HG03521 (cell line): Measurements from ENCODE around the gene CAB39.

Experiments
- ATAC-seq: cut with Tn5 transposase; IDR thresholded peaks from one replicate; pipeline ENCODE4 v1.9.1; 2021; ENCODE audit warnings: mild to moderate bottlenecking, moderate library complexity; ENCODE audit not compliant: unreplicated experiment

Gene CAB39

DNA sequence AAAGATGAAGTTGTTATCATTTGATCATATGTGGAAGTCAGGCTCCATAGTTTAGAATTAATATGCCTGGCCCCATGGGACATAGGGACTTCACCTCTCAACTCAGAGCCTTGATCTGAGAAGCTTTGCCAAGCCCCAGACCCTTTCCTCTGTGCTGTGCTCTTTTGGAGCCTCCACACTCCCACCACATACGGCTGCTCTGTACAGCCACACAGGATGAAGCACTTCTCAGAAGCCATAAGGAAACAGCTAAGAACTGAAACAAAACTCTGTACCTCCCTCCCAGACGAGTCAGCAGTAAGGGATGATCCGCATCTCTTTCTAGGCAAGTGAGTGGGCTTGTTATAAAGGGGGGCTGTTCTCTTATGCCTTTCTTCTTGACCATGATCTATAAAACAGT lies 66.5 kb downstream of the CAB39 start:
- ATAC-seq = peak; percentile 28

DNA sequence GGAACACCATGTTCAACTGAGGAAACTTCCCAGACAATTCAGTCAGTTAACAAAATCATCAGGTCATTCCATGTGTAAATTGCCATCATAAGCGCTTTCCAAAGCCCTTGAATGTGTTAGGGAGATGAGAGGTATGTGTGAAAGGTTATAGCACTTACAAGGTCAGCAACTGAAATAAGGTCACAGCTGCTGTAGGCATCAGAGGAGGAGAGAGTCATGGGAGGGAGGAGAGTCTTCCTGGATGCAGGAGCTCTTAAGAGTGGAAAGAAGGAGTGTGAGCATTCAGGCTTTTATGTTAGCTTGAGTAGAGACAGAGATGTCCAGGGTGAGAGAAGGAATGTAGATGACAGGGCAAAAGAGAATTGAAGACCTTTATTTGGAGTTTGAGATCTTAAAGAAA lies 67.0 kb downstream of the CAB39 start:
- ATAC-seq = no peak

GRCh38 chr2:230781130-230781797 lies 68.6 kb downstream of the CAB39 start:
- ATAC-seq = no peak

- no peak for ATAC-seq
These were observed 70.5 kb downstream of the CAB39 start for GRCh38 chr2:230783101-230783500.

- ATAC-seq = no peak
These were observed 72.2 kb downstream of the CAB39 start for GRCh38 chr2:230784795-230785194.

DNA sequence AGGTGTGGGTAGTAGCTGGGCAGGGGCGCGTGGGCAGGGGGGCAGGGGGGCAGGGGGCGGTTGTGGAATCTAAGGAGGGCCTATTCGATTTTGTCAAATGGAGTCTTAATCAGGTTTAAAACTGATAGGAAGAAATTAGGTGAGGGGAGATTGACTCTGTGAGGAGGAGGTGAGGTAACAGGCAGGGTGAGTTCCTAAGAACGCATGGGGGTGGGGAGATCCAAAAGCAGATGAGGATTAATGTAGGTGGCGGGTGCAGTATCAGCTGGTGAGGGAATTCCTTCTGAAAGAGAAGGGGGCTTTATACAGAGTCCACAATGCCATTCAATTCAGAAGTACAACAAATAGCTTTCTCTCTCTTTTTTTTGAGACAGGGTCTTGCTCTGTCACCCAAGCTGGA lies 72.7 kb downstream of the CAB39 start:
- no peak for ATAC-seq

- no peak for ATAC-seq
These were observed 74.5 kb downstream of the CAB39 start for GRCh38 chr2:230787101-230787500.

DNA sequence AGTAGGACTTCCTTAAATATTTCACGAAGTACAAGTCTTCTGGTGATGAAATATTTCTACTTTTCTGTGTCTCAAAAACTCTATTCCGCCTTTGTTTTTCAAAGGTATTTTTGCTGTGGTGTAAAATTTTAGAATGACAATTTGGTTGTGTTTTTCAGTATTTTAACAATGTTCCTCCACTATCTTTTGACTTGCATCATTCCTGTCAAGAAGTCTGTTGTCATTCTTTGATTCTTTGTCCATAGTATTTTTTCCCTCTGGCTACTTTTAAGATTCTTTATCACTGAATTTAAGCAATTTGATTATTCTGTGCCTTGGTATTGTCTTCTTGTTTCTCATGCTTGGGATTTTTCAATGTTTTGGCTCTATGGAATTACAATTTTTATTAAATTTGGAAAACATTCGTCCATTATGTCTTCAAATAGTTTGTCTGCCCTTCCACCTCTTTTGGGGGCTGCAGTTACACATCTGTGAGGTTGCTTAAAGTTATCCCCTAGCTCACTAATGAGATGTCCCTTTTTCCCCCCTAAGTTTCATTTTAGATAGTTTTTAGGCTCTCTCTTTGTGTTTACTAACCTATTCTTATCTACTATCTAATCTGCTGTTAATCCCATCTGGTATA lies 76.0 kb downstream of the CAB39 start:
- ATAC-seq = no peak

DNA sequence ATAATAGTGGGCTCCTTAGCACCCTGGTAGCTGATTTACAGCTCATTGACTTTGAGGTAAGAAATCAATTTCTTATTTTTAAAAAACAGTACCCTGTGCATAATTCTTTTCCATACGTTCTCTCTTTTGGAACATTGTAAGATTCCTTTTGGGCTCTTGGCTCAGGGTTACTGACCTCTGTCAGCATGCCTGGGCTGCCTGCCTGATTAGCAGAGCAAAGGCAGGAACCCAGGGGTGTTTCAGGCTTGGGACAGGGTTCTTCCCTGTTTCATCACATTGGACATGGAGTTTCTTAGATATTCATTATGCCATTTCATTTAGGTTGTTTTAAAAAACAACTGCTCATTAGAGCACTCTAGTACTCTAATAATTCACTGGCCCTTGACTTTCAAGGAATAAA lies 78.3 kb downstream of the CAB39 start:
- no peak for ATAC-seq

DNA sequence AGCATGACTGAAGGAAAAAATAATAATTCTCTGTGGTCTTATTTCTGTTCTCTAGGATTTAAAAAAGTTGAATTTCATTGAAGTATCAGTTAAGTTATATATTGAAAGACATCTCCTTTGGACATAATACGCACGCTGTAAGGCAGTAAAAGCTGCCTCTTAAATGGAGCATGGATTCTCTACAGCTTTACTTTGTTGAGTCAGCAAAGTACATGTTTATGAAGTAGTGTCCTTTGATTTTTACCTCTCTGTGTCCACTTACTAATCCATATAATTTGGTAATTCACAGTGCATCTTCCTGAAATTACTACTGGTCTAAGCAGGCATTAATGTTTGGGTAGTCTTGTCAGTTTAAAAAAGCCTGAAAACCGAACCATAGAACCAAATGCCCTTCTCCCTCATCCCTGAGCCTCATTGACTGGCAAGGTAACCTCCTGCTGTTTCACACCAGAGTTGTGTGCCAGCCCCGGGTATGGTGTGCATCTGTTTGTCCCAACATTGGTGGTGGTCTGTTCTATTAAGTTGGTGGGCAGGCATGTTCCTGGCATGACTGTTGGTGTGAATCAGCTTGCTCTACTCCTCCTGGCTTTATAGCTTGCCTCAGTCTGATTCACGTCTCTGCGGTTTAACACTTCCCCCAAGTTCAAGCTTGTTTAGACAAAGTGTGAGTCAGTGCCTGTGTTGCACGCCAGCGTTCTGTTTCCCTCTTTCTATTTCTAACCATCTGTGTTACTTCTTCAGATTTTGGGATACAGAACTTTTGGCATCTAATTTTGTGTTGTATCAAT lies 81.1 kb downstream of the CAB39 start:
- ATAC-seq = peak; percentile 61

DNA sequence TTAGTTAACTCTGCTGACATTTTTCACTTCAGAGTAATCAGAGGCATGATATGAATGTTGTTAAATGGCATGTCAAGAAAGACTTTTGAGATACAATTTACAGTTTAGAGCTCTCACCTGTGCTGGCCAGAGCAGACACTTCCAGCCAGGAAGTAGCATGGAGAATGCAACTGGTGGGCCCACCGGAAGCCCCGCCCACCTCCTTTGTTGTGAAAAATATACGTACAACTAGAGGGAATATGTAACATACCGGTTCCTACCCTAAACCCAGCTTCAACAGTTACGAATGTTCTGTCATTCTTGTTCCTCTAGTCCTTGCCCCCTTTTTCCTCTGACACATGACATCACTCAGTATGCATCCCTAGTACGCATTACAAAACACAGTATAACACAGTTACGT lies 81.9 kb downstream of the CAB39 start:
- no peak for ATAC-seq

- no peak for ATAC-seq
These were observed 83.2 kb downstream of the CAB39 start for GRCh38 chr2:230795856-230796255.

DNA sequence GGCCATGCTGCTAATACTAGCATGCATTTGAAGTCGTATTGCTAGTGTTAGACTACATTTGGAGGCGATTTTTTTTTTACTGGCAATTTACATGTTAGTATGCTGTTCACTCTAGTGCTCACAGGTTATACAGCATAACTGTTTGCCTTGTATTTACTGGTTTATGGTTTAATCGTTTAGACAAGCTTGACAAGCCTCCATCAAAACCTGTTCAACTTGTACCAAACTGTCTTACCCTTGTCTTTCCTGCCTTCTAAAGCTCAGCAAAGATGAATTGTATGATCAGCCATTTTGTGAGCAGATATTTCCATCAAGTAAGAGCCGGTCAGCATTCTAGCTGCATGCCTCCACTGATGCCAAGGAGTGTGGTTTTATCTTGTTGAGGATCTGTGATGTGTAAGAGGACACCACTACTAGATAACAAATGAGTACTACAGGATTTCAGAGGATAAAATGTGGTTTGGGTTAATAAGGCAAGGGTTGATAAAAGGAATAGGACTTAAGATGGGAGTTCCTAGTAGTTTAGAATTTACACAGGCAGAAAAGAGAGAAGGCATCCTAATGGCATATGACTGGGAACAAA lies 83.7 kb downstream of the CAB39 start:
- no peak for ATAC-seq

DNA sequence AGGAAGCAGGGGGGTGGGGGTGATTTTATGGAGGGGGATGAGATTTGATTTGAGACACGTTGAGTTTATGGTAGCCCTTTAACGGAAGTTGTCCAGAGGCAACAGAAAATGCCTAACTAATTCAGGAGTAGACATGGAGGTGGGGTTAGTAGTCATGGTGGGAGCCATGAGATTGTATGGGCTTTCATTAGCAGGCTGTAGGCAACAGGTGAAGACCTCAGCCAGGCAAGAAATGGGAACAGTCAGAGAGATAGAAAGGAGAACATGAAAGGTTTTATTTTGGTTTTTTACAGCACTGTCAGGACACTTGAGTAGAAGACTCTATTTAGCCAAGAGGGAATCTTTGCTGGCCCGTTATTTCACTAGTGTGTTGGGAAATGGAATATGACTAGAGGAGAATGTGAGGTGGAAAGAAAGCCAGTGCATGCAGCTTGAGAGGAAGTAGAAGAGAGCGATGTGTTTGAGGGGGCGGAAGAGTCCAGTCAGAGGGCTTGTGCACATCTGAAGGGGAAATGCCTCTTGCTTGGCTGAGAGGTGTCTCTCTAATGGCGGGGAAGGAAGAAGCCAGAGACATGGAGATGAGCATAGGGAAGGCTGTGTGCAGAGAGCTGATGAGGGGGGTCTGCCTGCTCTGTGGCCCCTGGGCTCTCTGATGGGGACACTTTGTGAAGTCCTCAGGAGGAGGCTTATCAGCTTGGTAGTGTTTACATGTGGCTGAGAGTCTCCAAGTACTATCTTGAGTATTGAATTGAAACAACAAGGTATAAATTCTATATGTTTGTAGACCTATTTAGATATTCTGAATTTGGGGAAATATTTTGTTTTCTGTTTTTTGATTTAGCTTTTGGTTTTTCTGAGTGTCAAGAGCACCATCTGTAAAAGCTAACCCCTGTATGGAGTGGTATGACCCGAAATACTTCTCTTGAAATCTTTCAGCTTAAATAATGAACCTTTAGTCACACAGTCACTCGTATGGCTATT lies 85.2 kb downstream of the CAB39 start:
- ATAC-seq = peak; percentile 47

DNA sequence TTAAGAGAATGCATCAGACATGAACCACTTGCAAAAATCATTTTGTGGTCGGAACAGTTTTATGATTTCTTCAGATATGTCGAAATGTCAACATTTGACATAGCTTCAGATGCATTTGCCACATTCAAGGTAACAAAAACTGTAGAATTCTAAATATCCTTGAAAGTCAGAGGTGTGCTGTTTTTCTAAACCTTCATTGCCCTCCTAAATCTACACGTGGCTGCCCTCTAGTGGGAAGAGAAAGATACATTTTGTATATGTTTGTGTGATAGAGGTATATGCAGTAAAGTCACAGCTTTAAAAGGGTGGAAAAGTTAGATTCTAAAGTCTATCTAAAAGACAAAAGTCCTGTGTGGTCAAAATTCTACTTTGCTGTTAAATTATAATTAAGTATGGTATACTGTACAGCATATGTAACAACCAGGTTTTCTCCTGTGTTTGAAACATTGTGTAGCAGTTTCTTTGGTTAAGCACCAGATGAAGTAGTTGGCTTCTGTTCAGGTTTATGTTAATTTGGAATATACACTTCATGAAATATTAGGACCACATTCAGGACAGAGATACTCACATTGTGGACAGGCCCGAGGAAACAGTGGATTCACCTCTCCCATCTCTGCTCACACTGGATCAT lies 86.2 kb downstream of the CAB39 start:
- no peak for ATAC-seq

DNA sequence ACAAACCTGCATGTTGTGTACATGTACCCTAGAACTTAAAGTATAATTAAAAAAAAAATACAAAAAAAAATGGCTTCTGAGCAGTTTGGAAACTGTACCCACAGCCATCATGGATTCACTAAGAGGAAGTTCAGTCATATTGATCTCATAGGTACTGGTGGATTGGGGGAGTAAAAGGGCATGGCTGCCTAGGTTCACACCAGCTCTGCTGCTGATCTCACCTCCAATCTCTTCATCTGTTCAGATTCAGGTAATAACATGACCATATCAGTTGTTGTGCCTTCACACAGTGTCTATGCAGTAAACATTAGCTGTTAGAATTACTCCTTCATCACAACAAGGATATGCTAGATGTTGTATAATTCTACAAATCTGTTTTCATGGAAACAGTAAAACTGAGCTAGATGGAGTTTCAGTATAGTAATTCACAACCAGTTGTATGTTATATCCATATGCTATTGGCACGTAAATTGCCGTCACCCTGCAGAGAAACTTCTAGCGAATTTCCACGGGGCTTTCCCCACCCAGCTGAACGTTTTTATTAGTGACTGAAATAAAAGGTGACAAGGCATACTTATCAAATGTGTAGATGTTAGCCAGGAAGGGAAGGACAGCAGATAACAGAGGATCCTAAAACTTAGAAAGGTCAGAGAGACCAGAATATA lies 92.8 kb downstream of the CAB39 start:
- ATAC-seq = no peak

- ATAC-seq = no peak
These were observed 95.1 kb downstream of the CAB39 start for GRCh38 chr2:230807729-230808128.

- no peak for ATAC-seq
These were observed 96.4 kb downstream of the CAB39 start for GRCh38 chr2:230809015-230809414.

DNA sequence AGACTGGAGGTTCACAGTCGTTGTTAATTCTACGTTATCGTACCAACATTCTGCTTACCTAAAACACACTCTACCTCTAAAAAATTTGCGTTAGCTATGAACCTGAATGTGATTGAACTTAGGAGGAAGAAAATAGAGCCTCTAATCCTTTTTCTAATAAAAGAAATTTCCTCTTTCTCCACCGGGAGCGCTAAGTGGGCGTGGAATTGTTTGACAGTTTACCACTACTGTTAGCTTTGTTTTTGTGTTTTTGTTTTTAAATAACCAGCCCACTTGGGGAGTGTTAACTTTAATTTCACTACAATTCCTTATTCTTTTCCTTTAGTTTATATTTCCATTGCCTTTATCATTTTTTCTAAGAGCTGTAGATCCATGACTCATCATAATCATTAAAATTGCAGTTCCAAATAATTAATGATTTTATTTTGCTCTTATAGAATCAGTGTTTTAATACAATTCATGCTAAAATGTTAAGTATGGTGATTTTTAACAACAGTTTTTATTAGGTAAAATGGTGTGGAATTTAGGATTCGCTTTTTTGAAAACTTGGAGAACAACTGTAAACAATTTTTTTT lies 97.1 kb downstream of the CAB39 start:
- no peak for ATAC-seq
